ENCODE data around the gene FGG. TPM values are rescaled to one million over a fixed set of nuclear protein-coding genes. Genes with fewer than 3 reads are reported as not detected.

FGG gene
- total and polyA plus RNA-seq, 2 of the 13 experiments (the other 11 are each of a cell fraction or from before 2014, with no cell fraction given) = 1,037 to 2,423 TPM

DNA sequence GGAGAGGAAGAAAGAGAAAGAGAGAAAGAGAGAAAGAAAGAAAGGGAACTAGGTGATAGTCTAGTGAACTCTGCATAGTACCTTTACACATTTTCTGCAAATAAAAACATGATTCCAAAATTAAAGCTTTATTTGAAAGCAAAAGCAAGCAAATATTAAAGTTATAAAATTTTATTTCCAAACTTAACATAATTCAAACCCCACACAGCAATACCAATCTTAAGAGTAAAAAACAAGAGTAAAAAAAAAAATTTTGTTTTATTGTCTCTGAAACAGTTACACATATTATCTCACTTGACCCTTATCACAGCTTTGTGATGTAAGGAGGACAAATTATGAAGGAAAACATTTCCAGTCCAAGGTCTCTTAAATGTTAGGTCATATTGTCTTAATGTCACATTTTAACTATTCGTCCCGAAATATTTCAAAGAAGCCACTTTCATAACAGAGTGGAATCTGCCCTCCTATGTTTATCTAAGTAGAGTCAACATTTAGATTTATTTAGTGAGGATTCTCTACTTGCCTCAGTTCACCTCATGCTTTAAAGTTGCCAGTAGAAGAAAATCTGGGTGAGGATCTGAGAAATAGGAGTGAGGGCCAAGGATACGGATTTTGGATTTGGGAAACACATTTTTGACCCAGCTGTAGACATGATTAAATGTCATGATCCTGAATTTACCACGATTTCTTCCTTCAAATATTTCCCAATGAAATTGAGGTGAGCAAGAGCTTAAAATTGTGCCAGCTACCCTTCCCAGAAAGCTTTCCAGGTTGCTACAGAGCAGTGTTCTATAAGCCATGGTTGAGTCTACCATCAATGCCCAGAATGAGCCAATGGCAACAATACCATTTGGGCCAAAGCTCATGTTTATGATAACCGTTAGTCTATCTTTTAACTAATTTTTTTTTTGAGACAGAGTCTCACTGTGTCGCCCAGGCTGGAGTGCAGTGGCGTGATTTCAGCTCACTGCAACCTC is 14.4 kb downstream of the FGG start (continued):
- TF ChIP-seq, protein P1, sequence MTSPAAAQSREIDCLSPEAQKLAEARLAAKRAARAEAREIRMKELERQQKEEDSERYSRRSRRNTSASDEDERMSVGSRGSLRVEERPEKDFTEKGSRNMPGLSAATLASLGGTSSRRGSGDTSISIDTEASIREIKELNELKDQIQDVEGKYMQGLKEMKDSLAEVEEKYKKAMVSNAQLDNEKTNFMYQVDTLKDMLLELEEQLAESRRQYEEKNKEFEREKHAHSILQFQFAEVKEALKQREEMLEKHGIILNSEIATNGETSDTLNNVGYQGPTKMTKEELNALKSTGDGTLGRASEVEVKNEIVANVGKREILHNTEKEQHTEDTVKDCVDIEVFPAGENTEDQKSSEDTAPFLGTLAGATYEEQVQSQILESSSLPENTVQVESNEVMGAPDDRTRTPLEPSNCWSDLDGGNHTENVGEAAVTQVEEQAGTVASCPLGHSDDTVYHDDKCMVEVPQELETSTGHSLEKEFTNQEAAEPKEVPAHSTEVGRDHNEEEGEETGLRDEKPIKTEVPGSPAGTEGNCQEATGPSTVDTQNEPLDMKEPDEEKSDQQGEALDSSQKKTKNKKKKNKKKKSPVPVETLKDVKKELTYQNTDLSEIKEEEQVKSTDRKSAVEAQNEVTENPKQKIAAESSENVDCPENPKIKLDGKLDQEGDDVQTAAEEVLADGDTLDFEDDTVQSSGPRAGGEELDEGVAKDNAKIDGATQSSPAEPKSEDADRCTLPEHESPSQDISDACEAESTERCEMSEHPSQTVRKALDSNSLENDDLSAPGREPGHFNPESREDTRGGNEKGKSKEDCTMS (CRISPR knock-in tag; conservative IDR thresholded peaks at IDR 0.05) = no peak
- TF ChIP-seq, protein P2, sequence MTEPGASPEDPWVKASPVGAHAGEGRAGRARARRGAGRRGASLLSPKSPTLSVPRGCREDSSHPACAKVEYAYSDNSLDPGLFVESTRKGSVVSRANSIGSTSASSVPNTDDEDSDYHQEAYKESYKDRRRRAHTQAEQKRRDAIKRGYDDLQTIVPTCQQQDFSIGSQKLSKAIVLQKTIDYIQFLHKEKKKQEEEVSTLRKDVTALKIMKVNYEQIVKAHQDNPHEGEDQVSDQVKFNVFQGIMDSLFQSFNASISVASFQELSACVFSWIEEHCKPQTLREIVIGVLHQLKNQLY (CRISPR knock-in tag; IDR thresholded peaks at IDR 0.05) = peak; percentile 65
- no peak for TF ChIP-seq HNRNPUL1 (IDR thresholded peaks at IDR 0.05; ENCODE audit: low read depth, low read length)
- peak; percentile 95; the same call in 1 of the 2 replicates for TF ChIP-seq SOX5 (CRISPR knock-in tag; IDR thresholded peaks at IDR 0.05; ENCODE audit: borderline replicate concordance)
- no peak for TF ChIP-seq ZNF777 (CRISPR knock-in tag; IDR thresholded peaks at IDR 0.05)
- peak; percentile 68 for TF ChIP-seq TCF7L2 (IDR thresholded peaks at IDR 0.05; ENCODE audit: low read depth, low read length)
- peak; percentile 76; the same call in 1 of the 2 replicates for TF ChIP-seq TARDBP (CRISPR knock-in tag; IDR thresholded peaks at IDR 0.05)
- no peak for TF ChIP-seq CC2D1A (CRISPR knock-in tag; IDR thresholded peaks at IDR 0.05)
- TF ChIP-seq NR2F2 (IDR thresholded peaks at IDR 0.05; ENCODE audit: borderline replicate concordance, low read depth) = peak; percentile 98
- TF ChIP-seq ZNF251 (CRISPR knock-in tag; IDR thresholded peaks at IDR 0.05) = no peak
- TF ChIP-seq ARID4A (CRISPR knock-in tag; IDR thresholded peaks at IDR 0.05; ENCODE audit: borderline replicate concordance) = no peak
- TF ChIP-seq RNF219 (CRISPR knock-in tag; IDR thresholded peaks at IDR 0.05) = no peak
- 0 out of 2 replicates have a peak, but pooled peaks have one; percentile 29 for TF ChIP-seq ZNF775 (CRISPR knock-in tag; IDR thresholded peaks at IDR 0.05; ENCODE audit: borderline replicate concordance)
- no peak for TF ChIP-seq ZNF432 (CRISPR knock-in tag; IDR thresholded peaks at IDR 0.05; ENCODE audit: borderline replicate concordance)
- TF ChIP-seq RORA (CRISPR knock-in tag; IDR thresholded peaks at IDR 0.05) = 0 out of 2 replicates have a peak, but pooled peaks have one; percentile 16
- peak; percentile 92; the same call in 1 of the 2 replicates for TF ChIP-seq MBD4 (IDR thresholded peaks at IDR 0.05; ENCODE audit: borderline replicate concordance, low read length)

All from HepG2 (cell line).